Upper lobe of left lung (tissue), 4 donors: ENCODE measurements around the gene GSG1L.

ENCODE experiments used
- EP300 ChIP-seq, 4 donors: sonication (generic); formaldehyde crosslinking; IDR thresholded peaks; one replicate each; pipeline ENCODE4 v1.5.1; 2017; ENCODE audit warnings: antibody characterized with exemption in 4 of 4, control low read depth in 2 of 4
- POLR2AphosphoS5 ChIP-seq, 2 donors: sonication (generic); formaldehyde crosslinking; IDR thresholded peaks; one replicate each; pipeline ENCODE4 v1.5.1; 2017; ENCODE audit warnings: antibody characterized with exemption in 2 of 2
- TF ChIP-seq, protein P1 (sequence below), 6 experiments: fragments of 450-650 bp in 4 of 6; fragments of 200-600 bp in 2 of 6; sonication (generic) in 2 of 6; IDR thresholded peaks; one replicate each; pipeline ENCODE4 v1.5.1; 2016 to 2019; ENCODE audit warnings: antibody characterized with exemption in 6 of 6

DNA sequence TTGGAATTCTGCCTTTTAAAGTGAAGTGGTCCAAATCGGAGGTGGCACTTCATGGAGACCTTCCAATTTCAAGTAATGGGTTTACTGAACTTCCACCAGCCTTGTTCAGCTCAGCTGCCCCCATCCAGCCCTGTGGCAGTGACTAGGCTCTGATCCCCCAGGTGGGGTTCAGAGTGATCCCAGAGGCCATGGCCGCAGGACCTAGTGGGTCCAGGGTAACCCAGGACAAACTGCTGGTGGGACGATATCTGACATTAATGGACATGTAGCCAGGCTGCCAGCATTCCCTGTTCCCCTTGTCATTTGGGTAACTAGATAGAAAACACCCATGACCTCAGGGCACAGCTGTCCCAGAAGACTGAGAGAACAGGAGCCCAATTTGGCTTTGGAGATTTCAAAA, 209.9 kb downstream of the GSG1L start:
- TF ChIP-seq, protein P1, sequence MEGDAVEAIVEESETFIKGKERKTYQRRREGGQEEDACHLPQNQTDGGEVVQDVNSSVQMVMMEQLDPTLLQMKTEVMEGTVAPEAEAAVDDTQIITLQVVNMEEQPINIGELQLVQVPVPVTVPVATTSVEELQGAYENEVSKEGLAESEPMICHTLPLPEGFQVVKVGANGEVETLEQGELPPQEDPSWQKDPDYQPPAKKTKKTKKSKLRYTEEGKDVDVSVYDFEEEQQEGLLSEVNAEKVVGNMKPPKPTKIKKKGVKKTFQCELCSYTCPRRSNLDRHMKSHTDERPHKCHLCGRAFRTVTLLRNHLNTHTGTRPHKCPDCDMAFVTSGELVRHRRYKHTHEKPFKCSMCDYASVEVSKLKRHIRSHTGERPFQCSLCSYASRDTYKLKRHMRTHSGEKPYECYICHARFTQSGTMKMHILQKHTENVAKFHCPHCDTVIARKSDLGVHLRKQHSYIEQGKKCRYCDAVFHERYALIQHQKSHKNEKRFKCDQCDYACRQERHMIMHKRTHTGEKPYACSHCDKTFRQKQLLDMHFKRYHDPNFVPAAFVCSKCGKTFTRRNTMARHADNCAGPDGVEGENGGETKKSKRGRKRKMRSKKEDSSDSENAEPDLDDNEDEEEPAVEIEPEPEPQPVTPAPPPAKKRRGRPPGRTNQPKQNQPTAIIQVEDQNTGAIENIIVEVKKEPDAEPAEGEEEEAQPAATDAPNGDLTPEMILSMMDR (IDR thresholded peaks at IDR 0.05), result no peak
- no peak for TF ChIP-seq EP300 (IDR thresholded peaks at IDR 0.05)
- TF ChIP-seq POLR2AphosphoS5 (IDR thresholded peaks at IDR 0.05), result no peak
